Vagina (tissue), 2 donors: ENCODE measurements around the gene AMBP. TPM values are rescaled to one million over a fixed set of nuclear protein-coding genes. Genes with fewer than 3 reads are reported as not detected.

Experiments used
- DNase-seq, 2 donors: peaks; one replicate each; pipeline ENCODE4 v3.0.0-alpha.2; 2017; ENCODE audit errors: extremely low spot score in 2 of 2
- H3K27ac ChIP-seq: fragments of 200-600 bp; sonication (generic); one replicate; pipeline ENCODE4 v1.5.1; 2019
- H3K27me3 ChIP-seq: fragments of 200-600 bp; sonication (generic); one replicate; pipeline ENCODE4 v1.5.1; 2019
- H3K36me3 ChIP-seq, 2 donors: fragments of 200-600 bp; sonication (generic); one replicate each; pipeline ENCODE4 v1.5.1; 2017 to 2019
- H3K4me1 ChIP-seq: fragments of 200-600 bp; sonication (generic); one replicate; pipeline ENCODE4 v1.5.1; 2019
- H3K4me3 ChIP-seq, 2 donors: fragments of 200-600 bp; sonication (generic); 1 replicate in 1 of 2; 2 replicates in 1 of 2; pipeline ENCODE4 v1.5.1; 2016 to 2019
- H3K9me3 ChIP-seq: fragments of 200-600 bp; sonication (generic); one replicate; pipeline ENCODE4 v1.5.1; 2019
- POLR2A ChIP-seq, 2 donors: fragments of 450-650 bp; IDR thresholded peaks; one replicate each; pipeline ENCODE4 v1.6.1; 2017; ENCODE audit warnings: antibody characterized with exemption in 2 of 2, mild to moderate bottlenecking in 2 of 2, moderate library complexity in 2 of 2
- POLR2AphosphoS5 ChIP-seq, 2 donors: sonication (generic); formaldehyde crosslinking; IDR thresholded peaks; one replicate each; pipeline ENCODE4 v1.9.0; 2017; ENCODE audit warnings: antibody characterized with exemption in 2 of 2, mild to moderate bottlenecking in 2 of 2, low read depth in 1 of 2; ENCODE audit not compliant: insufficient read depth in 1 of 2
- intact Hi-C: fragments of 100-400 bp; cut with DNase I; formaldehyde crosslinking; loops from one replicate; pipeline ENCODE4 v1.15.1; 2023
- total RNA-seq: library from RNA; depleted of rRNA; stranded (reverse); fragments of >200 nt; gene quantifications from one replicate; pipeline ENCODE4 v1.2.3, GENCODE V29; 2016
- TF ChIP-seq, protein P1 (sequence below), 3 experiments: fragments of 450-650 bp in 2 of 3; fragments of 200-600 bp in 1 of 3; sonication (generic) in 1 of 3; IDR thresholded peaks; one replicate each; pipeline ENCODE4 v1.5.1; 2017 to 2019; ENCODE audit warnings: antibody characterized with exemption in 3 of 3, mild to moderate bottlenecking in 2 of 3, moderate library complexity in 2 of 3

AMBP gene
- total RNA-seq, 1 donor from 2014 or later = not detected

DNA sequence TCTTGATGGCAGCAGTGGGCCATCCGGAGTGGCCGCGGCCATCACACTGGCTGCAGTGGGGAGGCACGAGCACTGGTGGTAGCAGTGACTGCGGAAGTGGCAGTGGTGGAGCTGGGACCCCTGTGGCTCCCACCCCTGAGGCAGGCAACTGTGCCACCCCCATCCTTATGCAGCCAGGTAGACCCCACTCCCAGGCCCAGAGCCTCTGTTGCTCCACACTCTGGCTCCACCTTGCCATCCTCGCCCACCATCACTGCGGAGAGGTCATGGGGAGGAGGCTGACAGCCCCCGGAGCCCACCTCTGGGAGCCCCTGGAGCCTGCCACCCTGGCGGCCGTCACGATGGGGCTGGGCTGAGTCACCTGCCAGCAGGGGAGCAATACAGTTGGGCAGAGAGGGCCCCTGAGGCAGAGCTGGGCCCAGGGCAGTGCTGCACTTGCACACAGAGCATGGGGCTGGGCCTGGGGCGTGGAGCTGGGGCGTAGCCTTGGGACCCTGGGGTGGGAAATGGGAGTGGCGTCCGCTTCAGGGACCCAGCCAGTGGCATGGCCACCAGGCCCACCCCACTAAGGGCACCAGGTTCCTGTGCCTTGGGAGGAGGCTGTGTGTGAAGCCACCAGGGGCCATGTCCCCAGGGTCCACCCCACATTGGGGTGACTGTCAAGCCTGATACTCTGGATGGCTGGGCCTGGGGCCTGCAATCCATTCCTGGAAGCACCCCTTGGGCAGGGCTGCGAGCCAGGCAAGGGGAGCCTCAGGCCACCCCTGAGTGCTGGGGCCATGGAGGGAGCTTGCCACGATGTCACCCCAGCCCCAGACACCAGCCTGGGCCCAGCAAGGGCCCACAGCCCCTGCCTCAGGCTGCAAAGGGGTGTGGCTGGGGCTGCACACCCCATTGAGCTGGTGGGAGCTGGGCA lies 7.7 kb downstream of the AMBP start:
- no peak overlapping the region for H3K27ac ChIP-seq
- H3K27me3 ChIP-seq = no peaks in the 10 kb centered on the region
- peaks cover 30% of the 10 kb centered on the region for H3K4me1 ChIP-seq
- TF ChIP-seq, protein P1, sequence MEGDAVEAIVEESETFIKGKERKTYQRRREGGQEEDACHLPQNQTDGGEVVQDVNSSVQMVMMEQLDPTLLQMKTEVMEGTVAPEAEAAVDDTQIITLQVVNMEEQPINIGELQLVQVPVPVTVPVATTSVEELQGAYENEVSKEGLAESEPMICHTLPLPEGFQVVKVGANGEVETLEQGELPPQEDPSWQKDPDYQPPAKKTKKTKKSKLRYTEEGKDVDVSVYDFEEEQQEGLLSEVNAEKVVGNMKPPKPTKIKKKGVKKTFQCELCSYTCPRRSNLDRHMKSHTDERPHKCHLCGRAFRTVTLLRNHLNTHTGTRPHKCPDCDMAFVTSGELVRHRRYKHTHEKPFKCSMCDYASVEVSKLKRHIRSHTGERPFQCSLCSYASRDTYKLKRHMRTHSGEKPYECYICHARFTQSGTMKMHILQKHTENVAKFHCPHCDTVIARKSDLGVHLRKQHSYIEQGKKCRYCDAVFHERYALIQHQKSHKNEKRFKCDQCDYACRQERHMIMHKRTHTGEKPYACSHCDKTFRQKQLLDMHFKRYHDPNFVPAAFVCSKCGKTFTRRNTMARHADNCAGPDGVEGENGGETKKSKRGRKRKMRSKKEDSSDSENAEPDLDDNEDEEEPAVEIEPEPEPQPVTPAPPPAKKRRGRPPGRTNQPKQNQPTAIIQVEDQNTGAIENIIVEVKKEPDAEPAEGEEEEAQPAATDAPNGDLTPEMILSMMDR (IDR thresholded peaks at IDR 0.05) = no peak
- TF ChIP-seq POLR2A (IDR thresholded peaks at IDR 0.05) (no peak), POLR2AphosphoS5 (IDR thresholded peaks at IDR 0.05; ENCODE audit: insufficient read depth in 1 of 2, low read depth in 1 of 2) (no peak)
- intact Hi-C loops = no loop called here
- H3K36me3 ChIP-seq = no peaks in the 10 kb centered on the region
- no peaks in the 10 kb centered on the region for H3K9me3 ChIP-seq
- H3K4me3 ChIP-seq = no peak overlapping the region
- DNase-seq = no peak

DNA sequence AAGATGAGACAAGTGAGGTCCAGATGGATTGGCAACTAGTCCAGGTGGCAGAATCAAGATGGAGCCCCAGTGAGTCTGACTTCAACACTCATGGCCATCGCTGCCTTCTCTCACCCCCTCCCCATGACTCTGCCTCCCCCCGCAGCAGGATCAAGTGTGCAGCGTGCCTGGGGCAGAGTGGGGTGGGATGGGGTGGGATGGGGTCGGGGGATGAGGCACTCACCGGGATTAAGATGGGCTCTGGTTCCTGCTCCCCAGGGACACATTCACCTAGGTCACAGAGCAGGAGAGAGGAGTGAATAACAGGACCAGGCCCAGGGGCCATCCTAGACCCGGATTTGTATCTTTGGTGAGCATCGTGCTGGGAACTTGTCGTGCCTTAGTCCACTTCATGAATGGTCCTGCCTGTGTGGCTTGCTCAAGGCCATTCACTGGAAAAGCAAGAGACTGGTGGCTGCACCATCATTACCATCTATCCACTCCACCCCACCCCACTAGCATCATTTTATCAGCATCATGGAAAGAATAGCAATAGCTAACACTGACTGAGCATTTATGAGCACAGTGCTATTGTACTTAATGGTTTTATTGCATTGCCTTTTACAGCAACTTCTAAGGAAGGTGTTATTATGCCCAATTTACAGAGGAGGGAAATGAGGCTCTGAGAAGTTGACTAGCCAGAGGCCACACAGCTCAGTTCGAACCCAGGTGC lies 8.5 kb downstream of the AMBP start:
- H3K4me3 ChIP-seq = no peak overlapping the region
- H3K36me3 ChIP-seq = no peaks in the 10 kb centered on the region
- no peaks in the 10 kb centered on the region for H3K9me3 ChIP-seq
- intact Hi-C loops = no loop called here
- H3K27me3 ChIP-seq = no peaks in the 10 kb centered on the region
- TF ChIP-seq POLR2AphosphoS5 (IDR thresholded peaks at IDR 0.05; ENCODE audit: insufficient read depth in 1 of 2, low read depth in 1 of 2) (no peak), POLR2A (IDR thresholded peaks at IDR 0.05) (no peak)
- TF ChIP-seq, protein P1 (IDR thresholded peaks at IDR 0.05) = no peak
- H3K27ac ChIP-seq = no peak overlapping the region
- no peak for DNase-seq
- H3K4me1 ChIP-seq = peaks cover 30% of the 10 kb centered on the region

DNA sequence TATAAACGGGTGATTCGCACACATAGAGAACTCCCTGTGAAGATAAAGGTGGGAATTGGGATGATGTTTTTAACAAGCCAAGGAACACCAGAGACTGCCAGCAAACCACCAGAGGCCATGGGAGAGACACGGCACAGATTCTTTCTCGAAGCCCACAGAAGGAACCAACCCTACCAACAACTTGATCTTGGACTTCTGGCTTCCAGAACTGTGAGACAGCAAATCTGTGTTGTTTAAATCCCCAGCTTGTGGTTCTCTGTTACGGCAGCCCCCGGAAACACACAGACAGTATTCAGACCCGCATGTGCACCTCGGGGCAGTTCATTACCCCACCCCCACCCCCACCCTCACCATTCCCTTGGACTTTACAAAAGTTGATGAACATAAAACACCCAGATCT lies 12.8 kb downstream of the AMBP start:
- TF ChIP-seq POLR2AphosphoS5 (IDR thresholded peaks at IDR 0.05; ENCODE audit: insufficient read depth in 1 of 2, low read depth in 1 of 2) (no peak), POLR2A (IDR thresholded peaks at IDR 0.05) (no peak)
- TF ChIP-seq, protein P1 (IDR thresholded peaks at IDR 0.05) = no peak
- H3K9me3 ChIP-seq = no peaks in the 10 kb centered on the region
- no peaks in the 10 kb centered on the region for H3K36me3 ChIP-seq
- peaks cover 3% of the 10 kb centered on the region for H3K4me1 ChIP-seq
- H3K27ac ChIP-seq = no peak overlapping the region
- peak in 1 of 2 donors; percentile 81 for DNase-seq
- intact Hi-C loops = no loop called here
- no peak overlapping the region for H3K4me3 ChIP-seq
- H3K27me3 ChIP-seq = no peaks in the 10 kb centered on the region

DNA sequence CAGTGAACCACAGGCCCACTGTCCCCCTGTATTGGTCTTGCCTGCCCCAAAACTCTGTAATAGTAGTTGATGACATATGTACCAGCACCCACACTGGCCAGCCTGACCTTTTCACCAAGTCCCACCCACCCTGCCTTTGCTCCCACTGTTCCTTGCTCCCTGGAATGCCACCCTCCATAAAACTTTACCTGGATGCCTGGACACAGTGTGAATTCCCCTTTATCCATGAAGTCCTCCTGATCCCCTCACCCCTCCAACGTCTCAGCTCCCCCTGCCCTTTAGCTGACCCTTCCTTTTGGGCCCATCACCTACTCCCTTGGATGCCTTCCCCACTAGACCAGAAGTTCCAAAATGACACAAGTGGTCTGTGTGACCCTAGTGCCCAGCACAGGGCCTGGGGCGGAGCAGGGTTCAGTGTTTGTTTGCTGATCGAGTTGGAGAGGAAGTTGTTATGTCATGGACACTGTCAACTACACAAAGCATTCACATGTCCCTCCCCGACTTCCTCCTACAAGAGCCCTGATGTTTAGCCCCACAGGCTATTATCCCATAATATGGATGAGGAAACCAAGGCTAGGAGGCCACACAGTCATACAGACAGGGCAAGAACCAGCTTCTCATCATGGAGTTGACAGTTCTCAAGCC lies 16.1 kb downstream of the AMBP start:
- intact Hi-C loops = no loop called here

More for the DNA sequence above, 16.1 kb downstream of the AMBP start:
- Histone ChIP-seq H3K9me3 (no peaks in the 10 kb centered on the region), H3K27ac (no peak overlapping the region), H3K27me3 (no peaks in the 10 kb centered on the region), H3K4me3 (no peak overlapping the region), H3K4me1 (no peaks in the 10 kb centered on the region), H3K36me3 (no peaks in the 10 kb centered on the region)
- DNase-seq = peak; percentile 52 to 62
- TF ChIP-seq POLR2A (IDR thresholded peaks at IDR 0.05) = no peak
- TF ChIP-seq, protein P1 (IDR thresholded peaks at IDR 0.05) = no peak
- no peak for TF ChIP-seq POLR2AphosphoS5 (IDR thresholded peaks at IDR 0.05; ENCODE audit: insufficient read depth in 1 of 2, low read depth in 1 of 2)
